Measurements from ENCODE around the gene USP37.

USP37 gene

DNA sequence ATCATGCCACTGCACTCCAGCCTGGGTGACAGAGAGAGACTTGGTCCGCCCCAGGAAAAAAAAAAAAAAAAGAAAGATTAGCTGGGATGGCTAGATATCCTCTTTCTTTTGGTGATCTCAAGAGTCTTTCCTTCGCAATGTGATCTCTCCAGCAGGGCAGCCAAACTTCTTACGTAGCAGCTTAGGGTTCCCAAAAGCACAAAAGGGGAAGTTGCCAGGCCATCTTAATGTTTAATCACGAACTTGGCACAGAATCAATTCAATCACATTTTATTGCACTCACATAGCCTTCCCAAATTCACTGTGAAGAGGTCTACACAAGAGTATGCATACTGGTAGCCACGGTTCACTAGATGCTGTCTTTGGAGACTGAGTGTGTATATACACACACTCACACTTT is 96.2 kb downstream of the USP37 start:
- DNase-seq, result no peak

DNA sequence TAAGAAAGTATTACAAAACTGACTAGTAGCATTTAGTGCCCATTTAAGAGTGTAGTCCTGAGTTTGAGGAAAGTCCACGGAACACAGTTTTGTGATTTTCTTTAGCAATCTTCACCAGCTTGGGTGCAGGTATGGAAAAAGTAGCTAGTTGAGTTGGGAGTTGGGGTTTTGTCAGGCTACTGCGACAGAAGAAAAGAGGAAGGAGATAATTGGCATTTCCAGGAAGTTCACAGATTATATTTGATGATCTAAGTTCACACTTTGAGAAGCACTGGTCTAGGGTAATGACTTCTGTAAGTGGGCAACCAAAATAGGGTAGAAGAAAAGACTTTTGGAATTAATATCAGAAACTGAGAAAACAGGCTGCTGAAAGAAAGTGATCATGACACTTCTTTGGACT is 97.1 kb downstream of the USP37 start:
- DNase-seq, result no peak

DNA sequence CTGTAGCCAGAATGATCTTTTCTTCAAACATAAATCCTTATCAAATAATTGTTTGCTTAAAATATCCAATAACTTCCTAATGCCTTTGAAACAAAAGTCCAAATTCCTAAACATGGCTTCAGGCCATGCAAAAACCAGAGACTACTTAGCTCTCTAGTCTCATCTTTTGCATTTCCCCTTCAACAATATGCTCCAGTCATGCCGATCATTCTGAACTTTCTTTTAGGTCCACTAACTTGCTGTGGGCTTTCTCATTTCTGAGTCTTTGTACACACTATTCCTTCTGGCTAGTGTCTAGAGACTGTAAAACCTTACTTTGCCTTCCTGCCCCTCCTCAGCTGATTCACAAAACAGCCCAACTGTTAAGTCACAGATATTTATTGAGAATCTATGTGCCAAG is 97.7 kb downstream of the USP37 start:
- DNase-seq, result no peak

DNA sequence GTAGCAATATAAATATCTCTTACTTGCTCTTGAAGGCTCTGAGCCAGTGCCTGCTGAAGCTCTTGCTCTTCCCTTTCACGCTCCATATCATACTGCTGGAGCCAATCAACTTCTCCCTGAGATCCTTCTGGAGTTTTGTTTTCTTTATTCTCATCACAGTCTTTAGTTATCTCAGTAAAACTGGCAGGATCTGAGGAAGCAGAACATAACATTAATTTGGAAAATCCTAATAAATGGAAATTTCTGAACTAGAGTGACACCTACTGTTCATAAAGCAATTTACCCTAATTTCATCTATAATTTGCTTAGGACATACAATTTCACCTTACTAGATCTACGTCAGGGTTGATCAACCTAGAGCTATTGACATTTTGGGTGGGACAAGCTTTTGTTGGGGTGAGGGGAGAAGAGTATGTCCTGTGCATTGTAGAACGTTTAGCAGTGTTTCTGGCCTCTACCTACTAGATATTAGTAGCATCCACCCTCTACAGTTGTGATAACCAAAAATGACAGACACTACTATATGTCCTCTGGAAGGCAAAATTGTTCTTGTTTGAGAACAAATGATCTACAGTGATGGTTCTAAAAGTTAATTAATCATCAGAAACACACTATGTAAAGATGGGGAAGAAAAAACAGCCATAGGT is 102.0 kb downstream of the USP37 start:
- no peak for DNase-seq

DNA sequence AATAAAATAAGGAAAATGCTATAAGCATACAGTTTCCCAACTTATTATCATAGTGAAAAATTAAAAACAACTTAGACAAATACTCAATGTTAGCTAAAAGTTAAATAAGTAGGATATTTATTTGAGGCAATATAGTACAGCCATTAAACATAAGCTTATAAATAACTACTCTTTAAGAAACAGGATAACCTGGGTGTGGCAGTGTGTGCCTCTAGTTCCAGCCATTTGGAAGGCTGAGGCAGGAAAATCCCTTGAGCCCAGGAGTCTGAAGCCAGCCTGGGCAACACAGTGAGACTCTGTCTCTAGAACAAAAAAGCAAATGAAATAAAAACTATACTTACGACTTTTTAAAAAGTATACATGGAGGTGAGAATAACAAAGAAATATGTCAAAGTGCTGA is 109.6 kb downstream of the USP37 start:
- no peak for DNase-seq

DNA sequence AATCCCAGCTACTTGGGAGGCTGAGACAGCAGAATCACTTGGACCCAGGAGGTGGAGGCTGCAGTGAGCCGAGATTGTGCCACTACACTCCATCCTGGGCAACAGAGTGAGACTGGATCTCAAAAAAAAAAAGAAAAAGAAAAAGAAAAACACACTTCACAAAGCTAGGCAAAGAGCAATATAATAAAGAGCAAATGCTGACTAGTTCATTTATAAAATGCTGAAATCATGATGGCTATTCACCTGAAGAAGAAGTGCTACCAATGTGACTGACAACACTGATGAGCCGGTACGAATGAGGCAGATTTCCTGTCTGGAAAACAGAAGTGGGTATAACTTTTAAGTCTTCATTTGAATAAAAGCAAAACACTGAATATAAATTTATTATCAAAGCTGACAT is 111.3 kb downstream of the USP37 start:
- no peak for DNase-seq

DNA sequence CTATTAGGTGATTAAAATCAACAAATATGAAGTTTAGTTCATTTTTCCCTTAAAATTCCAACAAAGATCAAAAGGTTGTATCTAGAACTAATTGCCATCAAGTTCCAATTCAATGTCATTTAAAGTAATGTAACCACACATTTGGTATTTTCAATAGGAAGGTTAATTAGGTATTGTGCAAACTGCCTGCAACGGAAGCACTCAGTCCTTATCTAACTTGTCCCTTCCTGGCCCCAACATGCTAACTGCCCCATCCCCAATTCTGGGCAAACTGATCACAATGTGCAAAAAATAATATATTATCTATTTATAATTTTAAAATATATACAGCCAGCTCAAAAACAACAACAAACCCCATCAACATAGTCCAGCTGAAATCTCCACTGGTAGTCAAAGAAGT is 116.1 kb downstream of the USP37 start:
- no peak for DNase-seq

DNA sequence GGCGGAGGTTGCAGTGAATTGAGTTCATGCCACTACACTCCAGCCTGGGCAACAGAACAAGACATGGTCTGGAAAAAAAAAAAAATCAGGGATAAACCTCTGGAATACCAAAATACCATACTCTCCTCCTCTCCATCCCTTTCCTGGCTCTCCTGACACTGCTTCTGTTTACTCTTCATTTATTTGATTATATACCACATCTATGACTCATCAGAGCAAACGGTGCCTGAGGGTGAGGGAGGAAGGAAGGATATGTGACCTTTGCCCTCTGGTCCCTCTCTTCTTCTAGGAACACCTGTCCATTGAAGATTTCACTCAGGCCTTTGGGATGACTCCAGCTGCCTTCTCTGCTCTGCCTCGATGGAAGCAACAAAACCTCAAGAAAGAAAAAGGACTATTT is 119.2 kb downstream of the USP37 start:
- DNase-seq, result no peak

DNA sequence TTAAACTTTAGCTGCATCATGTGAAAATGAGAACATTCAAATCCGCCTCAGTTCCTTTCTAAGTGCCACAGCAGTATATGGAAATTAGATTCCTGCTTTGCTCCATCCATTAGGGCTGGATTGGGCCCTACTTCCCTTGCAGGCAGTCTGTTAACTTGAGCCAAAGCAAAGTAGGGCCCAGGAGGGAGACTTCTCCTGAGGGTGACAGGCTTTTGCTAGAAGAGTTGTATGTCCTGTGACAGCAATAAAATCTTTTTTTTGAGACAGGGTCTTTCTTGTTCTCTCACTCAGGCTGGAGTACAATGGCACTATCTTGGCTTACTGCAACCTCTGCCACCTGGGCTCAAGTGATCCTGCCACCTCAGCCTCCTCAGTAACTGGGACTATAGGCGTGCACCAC is 121.1 kb downstream of the USP37 start:
- DNase-seq, result no peak

DNA sequence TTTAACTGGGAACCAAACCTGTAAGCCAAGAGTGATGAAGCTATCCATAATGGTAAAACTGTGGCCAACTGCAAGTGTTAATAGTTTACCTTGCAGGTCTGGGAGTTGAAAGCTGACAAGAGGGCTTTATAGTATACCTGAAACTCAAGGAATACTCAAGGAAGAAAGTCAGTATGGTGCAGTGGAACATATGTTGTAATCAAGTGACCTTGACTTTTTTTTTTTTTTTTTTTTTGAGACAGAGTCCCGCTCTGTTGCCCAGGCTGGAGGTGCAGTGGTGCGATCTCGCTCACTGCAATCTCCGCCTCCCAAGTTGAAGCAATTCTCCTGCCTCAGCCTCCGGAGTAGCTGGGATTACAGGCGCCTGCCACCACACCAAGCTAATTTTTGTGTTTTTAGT is 121.6 kb downstream of the USP37 start:
- DNase-seq, result no peak

DNA sequence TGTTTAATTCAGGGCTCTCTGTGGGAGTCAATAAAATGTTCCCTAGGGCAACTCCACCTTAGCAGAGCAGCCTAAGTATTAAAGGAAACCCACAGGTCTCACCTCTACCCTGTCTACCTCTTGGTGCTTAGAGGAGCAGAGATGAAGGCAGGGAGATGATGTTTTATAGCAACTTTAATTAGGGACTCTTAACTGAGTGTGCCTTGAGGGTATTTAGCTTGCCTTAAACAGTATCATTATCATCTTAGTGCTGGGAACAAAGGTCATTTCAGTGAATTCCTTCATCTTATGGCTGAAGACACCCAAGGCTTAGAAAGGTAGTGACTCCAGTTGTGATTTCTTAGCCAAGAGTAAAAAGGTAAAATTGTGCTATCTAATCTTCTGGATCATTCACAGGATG is 122.5 kb downstream of the USP37 start:
- DNase-seq, result no peak

DNA sequence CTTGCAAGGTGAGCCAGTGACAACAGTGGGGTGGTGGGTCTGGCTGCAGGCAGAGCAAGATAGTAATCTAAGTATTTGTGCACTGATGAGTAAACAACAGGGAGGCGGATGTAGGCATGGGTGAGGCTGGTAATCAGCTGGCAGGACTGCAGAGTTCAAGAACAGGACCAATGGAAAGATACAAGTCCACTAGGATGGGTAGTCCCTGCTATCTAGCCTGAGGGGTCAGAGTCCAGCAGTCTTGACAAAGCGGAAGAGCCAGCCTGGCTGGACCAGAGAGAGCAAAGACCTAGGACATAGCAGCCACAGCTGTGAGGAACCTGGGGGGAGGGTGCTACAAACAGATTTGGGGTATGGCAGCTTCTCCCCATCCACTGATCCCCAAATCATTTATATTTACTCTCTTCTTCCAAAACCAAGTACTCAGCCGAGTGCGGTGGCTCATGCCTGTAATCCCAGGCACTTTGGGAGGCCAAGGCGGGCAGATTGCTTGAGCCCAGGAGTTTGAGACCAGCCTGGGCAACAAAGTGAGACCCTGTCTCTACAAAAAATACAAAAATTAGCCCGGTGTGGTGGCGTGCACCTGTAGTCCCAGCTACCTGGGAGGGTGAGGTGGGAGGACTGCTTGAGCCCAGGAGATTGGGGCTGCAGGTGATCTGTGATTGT is 123.3 kb downstream of the USP37 start:
- DNase-seq, result no peak

DNA sequence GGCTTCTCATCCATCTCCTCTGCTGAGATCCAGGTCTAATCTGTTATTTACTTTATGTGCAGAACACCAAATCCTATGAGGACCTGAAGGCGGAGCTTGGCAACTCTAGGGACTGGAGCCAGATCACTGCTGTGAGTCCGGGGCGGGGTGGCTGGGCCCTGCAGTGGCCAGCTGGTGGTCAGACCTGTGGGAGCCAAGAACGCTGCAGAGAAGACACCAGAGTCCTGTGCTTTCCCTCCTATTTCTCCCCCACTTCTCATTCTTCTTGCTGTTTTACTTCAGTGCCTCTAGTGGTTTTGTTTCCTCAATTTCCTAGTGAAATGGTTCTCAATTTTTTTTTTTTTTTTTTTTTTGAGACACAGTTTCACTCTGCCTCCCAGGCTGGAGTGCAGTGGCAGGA is 129.6 kb downstream of the USP37 start:
- no peak for DNase-seq

DNA sequence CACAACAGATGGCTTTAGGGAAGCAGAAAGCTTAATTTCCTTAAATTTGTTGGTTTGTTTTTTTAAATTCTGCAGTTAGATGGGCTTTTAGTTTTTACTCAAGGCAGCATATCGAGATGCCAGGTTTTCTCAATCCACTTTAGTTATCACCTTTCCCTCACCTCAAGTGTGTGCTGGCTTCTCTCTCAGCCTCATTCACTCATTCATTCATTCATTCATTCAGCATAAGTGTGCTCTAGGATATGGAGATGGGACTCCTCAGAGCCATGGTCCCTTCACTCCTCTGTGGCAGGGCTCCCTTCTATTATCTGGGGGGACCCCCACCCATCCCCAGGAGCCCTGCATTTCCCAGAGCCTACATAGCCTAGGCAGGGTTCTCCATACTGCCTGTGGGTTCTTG is 130.2 kb downstream of the USP37 start:
- DNase-seq, result no peak

DNA sequence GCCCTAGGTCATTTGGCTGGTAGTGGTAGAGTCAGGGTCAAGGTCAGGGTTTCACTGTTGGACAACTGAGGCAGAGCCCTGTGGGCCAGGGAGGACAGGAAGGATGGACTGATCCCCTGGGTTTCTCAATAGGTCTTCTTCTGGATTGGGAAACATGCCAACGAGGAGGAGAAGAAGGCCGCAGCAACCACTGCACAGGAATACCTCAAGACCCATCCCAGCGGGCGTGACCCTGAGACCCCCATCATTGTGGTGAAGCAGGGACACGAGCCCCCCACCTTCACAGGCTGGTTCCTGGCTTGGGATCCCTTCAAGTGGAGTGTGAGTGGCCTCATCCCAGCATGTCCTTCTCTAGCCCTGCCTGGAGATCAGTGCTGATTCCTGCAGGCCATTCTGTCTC is 131.2 kb downstream of the USP37 start:
- no peak for DNase-seq

DNA sequence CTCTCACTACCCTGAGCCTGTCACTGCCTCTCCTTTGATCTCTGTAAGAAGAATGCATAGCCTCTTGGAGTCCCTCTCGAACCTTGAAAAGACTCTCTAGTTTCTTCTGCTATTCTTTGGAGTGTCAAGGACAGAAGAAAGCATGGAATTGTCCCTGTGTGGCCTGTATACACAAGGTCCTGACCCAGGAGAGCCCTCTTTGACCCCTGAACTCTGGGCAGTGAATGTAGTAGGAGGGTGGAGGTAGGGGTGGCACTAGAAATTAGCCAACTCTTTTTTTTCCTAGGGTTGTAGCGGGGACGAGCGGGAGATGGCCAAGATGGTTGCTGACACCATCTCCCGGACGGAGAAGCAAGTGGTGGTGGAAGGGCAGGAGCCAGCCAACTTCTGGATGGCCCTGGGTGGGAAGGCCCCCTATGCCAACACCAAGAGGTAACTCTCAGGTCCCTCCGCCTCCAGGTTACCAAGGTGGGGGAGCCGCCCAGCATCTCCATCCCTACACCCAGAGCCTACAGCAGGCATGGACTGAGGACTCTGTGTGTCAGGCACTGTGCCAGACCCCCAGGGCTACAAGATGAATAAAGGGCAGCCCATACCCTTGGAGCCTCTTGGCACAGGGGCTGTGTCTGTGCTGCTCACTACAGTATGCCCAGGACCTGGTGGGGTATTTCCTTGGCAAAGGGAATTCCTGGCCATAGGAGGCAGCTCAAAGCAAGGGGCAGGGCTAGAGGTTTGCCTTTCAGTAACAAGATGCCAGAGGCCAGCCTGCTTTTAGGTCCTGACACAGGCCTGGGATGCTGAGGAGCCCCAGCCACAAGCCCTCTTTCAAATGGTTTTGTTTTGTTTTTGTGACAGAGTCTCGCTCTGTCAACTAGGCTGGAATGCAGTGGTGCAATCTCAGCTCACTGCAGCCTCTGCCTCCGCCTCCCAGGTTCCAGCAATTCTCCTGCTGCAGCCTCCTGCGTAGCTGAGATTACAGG is 132.9 kb downstream of the USP37 start:
- no peak for DNase-seq

DNA sequence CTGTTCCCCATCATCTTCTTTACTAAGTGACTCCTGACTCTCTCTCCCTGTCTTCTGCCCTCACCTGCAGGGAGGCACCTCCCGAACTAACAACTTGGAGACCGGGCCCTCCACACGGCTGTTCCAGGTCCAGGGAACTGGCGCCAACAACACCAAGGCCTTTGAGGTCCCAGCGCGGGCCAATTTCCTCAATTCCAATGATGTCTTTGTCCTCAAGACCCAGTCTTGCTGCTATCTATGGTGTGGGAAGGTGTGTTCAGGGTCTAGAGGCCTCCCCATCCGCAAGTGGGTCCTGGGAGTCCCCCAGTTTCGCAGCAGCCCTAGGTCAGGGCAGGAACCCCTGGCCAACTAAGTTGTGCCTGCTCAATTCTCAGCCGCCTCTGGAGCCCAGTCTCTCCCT is 133.7 kb downstream of the USP37 start:
- DNase-seq, result no peak

DNA sequence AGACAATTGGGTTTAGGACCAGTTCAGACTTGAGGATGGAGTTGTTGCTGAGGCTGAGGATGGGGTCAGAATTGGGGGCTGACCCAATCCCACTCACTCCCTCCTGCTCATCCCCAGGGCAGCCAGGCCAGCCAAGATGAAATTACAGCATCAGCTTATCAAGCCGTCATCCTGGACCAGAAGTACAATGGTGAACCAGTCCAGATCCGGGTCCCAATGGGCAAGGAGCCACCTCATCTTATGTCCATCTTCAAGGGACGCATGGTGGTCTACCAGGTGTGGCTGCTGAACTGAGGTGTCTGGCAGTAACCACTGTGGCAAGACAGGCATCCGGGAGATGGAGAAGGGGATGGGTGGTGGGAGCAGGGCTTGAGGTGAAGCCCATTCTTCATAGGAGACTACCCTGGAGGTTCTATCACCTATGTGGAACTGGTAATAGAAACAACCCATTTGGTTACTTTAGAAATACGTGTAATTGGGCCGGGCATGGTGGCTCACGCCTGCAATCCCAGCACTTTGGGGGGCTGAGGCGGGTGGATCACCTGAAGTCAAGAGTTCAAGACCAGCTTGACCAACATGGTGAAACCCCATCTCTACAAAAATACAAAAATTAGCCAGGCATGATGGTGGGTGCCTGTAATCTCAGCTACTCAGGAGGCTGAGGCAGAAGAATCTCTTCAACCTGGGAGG is 135.3 kb downstream of the USP37 start:
- DNase-seq, result no peak

DNA sequence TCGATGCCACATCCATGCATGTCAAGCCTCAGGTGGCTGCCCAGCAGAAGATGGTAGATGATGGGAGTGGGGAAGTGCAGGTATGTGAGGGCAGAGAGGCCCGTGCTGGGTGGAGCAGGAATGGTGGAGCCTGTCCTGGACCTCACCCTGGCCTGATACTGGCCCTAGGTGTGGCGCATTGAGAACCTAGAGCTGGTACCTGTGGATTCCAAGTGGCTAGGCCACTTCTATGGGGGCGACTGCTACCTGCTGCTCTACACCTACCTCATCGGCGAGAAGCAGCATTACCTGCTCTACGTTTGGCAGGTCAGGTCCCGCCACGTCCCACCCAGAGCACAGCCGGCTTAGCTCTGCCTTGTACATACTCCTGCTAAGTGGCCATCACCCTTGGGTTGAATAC is 136.3 kb downstream of the USP37 start:
- DNase-seq, result no peak

DNA sequence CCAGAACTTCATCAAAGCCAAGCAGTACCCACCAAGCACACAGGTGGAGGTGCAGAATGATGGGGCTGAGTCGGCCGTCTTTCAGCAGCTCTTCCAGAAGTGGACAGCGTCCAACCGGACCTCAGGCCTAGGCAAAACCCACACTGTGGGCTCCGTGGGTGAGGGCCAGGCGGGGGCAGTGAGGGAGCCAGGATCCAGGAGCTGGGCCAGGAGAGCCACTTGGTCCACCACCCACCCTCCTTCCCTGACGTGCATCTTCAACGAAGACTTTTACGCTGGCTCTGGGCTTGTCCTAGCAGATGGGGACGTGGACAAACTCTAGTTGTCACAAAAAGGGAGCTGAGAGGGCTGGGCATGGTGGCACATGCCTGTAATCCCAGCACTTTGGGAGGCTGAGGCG is 137.4 kb downstream of the USP37 start:
- no peak for DNase-seq

DNA sequence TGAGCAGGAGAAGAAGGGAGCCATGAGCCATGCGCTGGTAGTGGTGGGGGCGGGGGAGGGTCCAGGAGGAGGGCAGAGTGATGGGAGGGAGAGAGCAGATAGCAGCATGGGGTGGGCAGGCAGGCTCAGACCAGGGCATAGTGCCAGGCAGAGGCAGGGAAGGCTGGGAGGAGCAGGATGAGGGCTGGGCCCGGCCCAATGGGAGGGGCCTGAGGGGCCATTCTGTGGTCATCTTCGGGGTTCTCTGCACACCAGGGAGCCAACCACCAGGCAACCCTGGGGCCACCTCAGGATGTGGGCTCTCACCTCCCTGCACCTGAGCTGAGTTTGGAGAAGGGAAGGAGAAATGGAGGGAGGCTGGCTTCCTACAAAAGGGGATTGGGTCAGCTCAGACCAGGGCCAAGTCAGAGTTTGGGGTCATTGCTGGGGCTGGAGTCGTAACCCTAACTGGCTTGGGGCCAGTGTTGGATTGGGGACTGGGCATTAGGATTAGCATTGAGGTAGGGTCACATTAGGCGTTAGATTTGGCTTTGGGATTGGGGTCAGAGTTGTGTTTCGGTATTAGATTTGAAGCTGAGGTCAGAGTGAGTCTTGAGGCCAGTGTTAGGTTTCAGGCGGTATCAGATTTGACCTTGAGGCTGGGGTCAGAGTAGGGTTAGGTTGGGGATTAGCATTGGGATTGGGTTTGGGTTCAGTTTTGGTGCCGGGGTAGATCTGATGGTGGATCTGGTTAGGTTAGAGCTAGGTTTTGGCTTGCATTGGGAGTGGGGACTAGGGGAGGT is 138.0 kb downstream of the USP37 start:
- no peak for DNase-seq

DNA sequence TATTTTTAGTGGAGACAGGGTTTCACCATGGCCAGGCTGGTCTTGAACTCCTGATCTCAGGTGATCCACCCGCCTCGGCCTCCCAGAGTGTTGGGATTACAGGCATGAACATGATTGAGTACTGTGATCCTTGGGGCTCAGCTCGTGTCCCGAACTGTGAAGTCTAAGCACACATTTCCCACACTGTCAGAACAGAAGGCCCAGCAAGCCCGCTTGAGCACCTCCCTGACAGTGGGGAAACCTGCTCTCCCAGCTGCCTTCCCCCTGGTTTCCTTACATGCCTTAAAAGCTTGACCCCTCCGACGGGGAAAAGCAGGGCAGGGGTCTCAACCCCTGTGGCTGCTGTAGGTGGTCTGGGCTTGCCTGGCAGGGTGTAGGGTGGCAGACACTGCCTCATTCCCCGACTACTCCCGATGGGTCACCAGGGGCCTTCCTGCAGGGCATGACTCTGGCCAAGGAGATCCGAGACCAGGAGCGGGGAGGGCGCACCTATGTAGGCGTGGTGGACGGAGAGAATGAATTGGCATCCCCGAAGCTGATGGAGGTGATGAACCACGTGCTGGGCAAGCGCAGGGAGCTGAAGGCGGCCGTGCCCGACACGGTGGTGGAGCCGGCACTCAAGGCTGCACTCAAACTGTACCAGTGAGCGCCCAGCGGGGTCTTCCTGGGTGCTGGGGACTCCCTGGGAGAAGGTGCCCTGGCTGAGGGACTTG is 139.1 kb downstream of the USP37 start:
- no peak for DNase-seq
